ENCODE measurements around the gene COG4.

Gene COG4

DNA sequence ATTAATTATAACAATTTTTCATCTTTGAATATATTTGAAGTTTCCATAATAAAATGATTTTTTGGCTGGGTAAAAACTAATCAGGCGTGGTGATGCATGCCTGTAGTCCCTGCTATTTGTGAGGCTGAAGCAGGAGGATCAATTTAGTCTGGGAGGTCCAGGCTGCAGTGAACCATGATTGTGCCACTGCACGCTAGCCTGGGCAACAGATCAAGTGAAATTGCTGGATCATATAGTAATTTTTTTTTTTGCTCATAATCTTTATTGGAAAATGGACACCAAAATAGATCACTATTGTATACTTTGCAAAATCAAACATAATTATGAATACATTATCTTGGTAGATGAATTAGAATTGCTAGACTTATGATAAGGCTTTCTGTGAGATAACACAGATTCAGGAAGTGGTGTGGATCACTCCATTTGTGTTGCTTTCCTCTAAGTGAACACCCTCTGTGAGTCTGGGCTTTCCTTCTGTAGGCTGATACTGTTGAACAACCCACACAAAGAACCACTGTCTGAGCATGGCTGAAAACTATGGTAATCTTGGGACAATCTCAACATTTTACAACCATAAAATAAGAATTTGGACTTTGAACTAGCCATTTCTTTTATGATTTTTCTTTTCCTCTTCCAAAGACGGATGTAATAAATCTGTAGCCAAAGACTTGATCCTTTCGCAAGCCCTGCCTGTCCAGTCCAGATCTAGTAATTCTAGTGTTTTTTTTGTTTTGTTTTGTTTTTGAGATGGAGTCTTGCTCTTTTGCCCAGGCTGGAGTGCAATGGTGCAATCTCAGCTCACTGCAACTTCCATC lies 78.9 kb downstream of the COG4 start:
- H3K9me3 Mint-ChIP-seq, result no peaks in the 10 kb centered on the region
- no peak overlapping the region for H3K27ac Mint-ChIP-seq
- ATAC-seq (no peak), DNase-seq (no peak)
- H3K36me3 Mint-ChIP-seq (ENCODE audit: low read depth), result no peaks in the 10 kb centered on the region
- peaks cover 3% of the 10 kb centered on the region for H3K4me1 Mint-ChIP-seq
- H3K4me3 Mint-ChIP-seq, result no peak overlapping the region
- no peaks in the 10 kb centered on the region for H3K27me3 Mint-ChIP-seq

DNA sequence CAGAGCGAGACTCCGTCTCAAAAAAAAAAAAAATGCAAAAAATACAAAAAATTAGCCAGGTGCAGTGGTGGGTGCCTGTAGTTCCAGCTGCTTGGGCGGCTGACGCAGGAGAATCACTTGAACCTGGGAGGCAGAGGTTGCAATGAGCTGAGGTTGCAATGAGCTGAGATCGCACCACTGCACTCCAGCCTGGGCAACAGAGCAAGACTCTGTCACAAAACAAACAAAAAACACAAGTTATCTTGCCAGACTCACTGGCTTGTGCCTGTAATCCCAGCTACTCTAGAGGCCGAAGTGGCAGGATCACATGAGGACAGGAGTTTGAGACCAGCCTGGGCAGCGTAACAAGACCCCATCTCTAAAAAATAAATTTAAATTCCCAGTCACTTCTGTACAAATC lies 81.0 kb downstream of the COG4 start:
- Mint-ChIP-seq H3K4me3 (no peak overlapping the region), H3K4me1 (peaks cover 15% of the 10 kb centered on the region), H3K36me3 (ENCODE audit: low read depth) (no peaks in the 10 kb centered on the region), H3K9me3 (no peaks in the 10 kb centered on the region), H3K27ac (no peak overlapping the region), H3K27me3 (no peaks in the 10 kb centered on the region)
- no peak for ATAC-seq
- no peak for DNase-seq

DNA sequence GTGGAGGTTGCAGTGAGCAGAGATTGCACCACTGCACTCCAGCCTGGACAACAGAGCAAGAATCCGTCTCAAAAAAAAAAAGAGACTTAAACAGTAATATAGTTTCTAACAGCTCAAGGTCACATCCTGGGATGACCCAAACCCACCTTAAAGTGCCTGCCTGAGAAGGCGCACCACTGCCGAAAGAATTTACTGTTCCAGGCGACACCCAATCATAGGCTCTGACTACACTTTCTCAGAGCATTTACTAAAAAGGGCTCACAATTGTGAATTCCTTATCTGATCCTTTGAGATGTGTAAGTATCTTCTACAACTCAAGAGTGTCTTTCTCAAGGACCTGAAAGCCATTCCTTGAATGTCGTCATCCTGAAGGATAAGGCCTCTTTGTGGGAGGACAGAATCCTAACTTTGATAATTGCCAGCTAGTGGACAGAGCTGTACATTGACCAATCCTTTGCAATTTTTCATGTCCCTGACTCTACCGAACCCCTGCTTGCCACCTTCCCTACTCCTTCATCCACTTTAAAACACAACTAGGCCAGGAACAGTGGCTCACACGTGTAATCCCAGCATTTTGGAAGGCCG lies 81.9 kb downstream of the COG4 start:
- no peak overlapping the region for H3K4me3 Mint-ChIP-seq
- H3K4me1 Mint-ChIP-seq, result peaks cover 23% of the 10 kb centered on the region
- H3K36me3 Mint-ChIP-seq (ENCODE audit: low read depth), result no peaks in the 10 kb centered on the region
- no peak overlapping the region for H3K27ac Mint-ChIP-seq
- DNase-seq (no peak), ATAC-seq (no peak)
- H3K9me3 Mint-ChIP-seq, result no peaks in the 10 kb centered on the region
- no peaks in the 10 kb centered on the region for H3K27me3 Mint-ChIP-seq

DNA sequence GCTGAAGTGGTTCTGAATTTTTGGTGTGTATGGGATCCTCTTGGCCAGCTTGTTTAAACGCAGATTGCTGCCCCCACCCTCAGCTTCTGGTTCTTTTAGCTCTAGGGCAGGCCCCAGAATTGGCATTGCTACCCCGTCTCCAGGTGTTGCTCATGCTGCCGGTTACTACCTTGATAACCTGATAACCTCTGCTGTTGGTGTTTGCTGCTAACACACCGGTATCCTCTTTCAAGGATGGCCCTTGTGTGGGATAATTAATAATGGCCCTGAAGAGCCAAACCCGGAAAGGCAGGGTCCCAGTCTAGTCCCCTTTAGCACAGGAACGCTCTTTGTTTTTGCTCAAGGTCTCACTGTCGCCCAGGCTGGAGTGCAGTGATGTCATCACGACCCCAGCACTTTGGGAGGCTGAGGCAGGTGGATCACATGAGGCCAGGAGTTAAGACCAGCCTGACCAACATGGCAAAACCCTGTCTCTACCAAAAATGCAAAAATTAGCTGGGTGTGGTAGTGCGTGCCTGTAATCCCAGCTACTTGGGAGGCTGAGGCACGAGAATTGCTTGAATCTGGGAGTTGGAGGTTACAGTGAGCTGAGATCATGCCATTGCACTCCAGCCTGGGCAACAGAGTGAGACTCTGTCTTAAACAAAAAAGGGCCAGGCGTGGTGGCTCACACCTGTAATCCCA lies 83.2 kb downstream of the COG4 start:
- H3K4me1 Mint-ChIP-seq, result peaks cover 26% of the 10 kb centered on the region
- DNase-seq, result no peak
- no peaks in the 10 kb centered on the region for H3K9me3 Mint-ChIP-seq
- no peaks in the 10 kb centered on the region for H3K36me3 Mint-ChIP-seq (ENCODE audit: low read depth)
- no peak for ATAC-seq
- H3K27ac Mint-ChIP-seq, result no peak overlapping the region
- peak overlapping the region; percentile 95 for H3K4me3 Mint-ChIP-seq
- no peaks in the 10 kb centered on the region for H3K27me3 Mint-ChIP-seq

DNA sequence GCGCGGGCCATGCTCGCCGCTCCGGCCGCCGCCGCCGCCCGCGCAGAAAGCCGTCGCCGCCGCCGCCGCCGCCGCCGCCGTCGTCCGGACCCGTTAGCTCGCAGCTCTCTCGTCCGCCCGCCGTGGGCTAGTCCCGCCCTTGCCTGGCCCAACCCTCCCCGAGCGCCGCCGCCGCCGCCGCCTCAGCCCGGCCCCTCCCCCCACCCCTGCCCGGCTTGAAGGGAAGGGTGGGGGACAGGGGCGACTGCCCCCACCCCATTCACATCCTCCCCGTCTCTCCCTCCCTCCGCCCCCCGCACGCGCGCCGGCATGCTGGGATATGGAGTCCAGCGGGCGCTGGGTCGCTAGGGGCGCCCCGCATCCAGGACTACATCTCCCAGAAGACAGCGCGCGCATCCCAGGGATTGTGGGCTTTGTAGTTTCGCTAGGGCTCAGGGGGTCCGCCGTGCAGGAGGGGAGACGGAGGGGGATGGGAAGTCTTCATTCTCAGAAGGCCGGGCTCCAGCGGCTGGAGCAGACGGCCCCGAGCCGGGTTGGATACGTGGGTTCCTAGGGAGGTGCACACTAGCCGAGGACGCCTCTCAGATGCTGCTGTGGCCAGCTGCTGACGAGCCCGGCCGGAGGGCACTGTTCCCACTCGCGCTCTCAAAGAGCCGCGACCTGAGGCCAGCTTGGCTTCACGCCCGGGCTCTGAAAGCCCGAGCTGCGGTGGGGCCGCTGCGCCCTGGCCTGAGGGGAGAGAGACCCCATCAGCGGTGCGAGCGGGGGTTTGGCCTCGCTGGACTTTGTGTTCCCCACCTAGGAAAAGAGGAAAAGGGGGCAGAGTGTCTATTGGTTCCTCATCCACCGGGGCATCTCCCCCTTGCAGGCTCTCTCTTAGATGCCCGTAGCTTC lies 84.1 kb downstream of the COG4 start, which contains the start of gene ST3GAL2:
TSS of gene ST3GAL2 (minus strand) at position 132 of the 894 bp plus-strand sequence. CDS start 40,570 bp downstream, outside the sequence.
- peak; percentile 96 for ATAC-seq
- peaks cover 30% of the 10 kb centered on the region for H3K4me1 Mint-ChIP-seq
- H3K27me3 Mint-ChIP-seq, result no peaks in the 10 kb centered on the region

DNA sequence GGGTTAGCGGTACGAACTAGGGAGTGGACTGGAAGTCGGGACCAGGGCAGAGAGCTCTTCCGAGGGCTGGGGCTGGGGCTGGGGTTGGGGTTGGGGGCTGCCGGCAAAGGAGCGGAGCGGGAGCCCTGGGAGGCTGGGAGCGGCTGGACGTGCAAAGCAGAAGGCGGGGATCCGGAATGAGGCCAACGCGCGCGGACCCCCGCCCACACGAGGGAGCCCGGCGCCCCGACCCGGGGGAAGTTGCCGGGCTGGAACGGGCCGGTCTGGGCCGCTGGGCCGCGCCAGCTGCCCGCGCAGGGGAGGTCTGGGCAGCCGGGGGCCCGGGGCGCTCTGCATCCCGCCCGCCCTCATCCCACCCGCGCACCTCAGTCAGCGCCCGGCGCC lies 84.8 kb downstream of the COG4 start:
- DNase-seq, result no peak
- Mint-ChIP-seq H3K9me3 (no peaks in the 10 kb centered on the region), H3K36me3 (ENCODE audit: low read depth) (peaks cover 3% of the 10 kb centered on the region), H3K4me3 (peak overlapping the region; percentile 95), H3K27me3 (no peaks in the 10 kb centered on the region), H3K27ac (peak overlapping the region; percentile 89), H3K4me1 (peaks cover 36% of the 10 kb centered on the region)
- ATAC-seq, result no peak

More for the DNA sequence above, 84.1 kb downstream of the COG4 start, which contains the start of gene ST3GAL2:
- peak; percentile 92 for DNase-seq
- H3K27ac Mint-ChIP-seq, result peak within 1 kb of the TSS; percentile 89
- no peaks in the 10 kb centered on the region for H3K36me3 Mint-ChIP-seq (ENCODE audit: low read depth)
- peak within 1 kb of the TSS; percentile 95 for H3K4me3 Mint-ChIP-seq
- no peaks in the 10 kb centered on the region for H3K9me3 Mint-ChIP-seq

DNA sequence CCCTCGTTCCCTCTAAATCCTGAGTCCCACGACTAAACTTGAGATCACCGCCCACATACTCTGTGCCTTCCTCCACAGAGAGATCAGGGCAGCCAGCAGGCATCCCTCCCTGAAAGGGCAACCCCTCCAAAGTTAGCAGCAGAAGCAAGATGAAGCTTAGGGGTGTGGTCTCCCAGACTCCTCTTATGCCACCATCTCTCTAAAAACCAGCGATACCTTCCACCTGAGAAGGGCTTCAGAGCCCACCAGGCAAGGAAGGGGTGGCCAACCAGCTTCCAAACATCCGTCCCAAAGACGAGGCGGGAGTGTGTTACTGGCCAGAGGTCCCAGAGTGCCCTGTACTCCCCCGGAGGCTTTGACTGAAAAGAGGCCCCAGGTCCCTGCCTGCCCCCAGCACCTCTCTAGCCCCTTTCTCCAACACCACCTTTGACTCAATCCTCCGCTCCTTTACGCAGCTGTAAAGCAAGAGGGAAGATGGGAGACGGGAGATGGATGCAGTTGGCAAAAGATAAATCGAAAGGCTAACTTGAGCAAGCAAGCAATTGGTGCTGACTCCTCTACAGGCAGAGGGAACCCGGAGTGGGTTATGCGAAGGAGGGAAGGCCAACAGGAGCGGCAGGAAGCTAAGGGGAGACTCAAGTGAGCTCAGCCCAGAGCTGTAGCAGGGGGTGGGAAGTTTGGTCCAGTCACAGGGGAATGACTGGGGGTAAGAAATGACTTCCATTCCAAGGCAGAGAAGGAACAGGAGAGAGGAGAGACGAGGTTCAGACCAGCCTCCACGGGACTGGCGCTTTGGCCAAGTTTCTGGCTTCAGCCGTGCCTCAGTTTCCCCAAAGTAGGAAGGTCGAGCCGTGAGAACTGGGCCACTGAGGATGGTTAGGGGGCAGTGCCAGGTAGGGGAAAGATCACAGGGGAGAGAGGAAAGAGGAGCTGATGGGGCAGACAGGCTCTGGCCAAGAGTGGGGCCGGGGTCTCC lies 85.5 kb downstream of the COG4 start:
- DNase-seq, result no peak
- H3K36me3 Mint-ChIP-seq (ENCODE audit: low read depth), result peaks cover 3% of the 10 kb centered on the region

DNA sequence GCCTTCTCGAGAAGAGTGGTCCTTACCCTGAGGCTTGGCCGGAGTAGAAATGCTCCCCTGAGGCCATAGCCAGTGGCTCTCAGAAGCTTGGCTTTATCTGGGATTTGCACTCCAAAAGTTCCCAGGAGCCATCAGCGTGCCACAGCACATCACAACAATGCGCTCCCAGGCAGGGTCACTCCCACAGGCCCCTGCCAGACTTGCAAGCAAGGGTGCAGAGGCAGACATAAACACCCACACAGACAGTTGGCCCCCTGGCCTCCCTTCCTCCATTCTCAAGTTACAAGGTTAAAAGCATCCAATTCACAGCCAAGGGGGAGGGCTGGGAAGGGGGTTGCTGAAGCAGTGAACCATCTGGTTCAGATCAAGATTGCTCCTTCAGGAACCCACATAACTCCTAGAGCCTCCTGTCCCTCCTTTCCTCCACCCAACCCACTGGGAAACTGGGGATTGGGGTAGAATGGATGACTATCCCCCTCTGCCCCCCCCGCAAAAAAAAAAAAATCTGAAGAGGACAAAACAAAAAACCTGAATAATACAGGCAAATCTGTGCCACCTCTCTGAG lies 86.3 kb downstream of the COG4 start:
- Mint-ChIP-seq H3K4me1 (peaks cover 49% of the 10 kb centered on the region), H3K36me3 (ENCODE audit: low read depth) (peaks cover 3% of the 10 kb centered on the region), H3K4me3 (peak overlapping the region; percentile 95), H3K27me3 (no peaks in the 10 kb centered on the region), H3K9me3 (no peaks in the 10 kb centered on the region), H3K27ac (peak overlapping the region; percentile 16)
- no peak for ATAC-seq
- DNase-seq, result no peak

More for the DNA sequence above, 85.5 kb downstream of the COG4 start:
- H3K27me3 Mint-ChIP-seq, result no peaks in the 10 kb centered on the region
- H3K27ac Mint-ChIP-seq, result peak overlapping the region; percentile 89
- no peaks in the 10 kb centered on the region for H3K9me3 Mint-ChIP-seq
- ATAC-seq, result peak; percentile 13
- peak overlapping the region; percentile 95 for H3K4me3 Mint-ChIP-seq
- H3K4me1 Mint-ChIP-seq, result peaks cover 41% of the 10 kb centered on the region

DNA sequence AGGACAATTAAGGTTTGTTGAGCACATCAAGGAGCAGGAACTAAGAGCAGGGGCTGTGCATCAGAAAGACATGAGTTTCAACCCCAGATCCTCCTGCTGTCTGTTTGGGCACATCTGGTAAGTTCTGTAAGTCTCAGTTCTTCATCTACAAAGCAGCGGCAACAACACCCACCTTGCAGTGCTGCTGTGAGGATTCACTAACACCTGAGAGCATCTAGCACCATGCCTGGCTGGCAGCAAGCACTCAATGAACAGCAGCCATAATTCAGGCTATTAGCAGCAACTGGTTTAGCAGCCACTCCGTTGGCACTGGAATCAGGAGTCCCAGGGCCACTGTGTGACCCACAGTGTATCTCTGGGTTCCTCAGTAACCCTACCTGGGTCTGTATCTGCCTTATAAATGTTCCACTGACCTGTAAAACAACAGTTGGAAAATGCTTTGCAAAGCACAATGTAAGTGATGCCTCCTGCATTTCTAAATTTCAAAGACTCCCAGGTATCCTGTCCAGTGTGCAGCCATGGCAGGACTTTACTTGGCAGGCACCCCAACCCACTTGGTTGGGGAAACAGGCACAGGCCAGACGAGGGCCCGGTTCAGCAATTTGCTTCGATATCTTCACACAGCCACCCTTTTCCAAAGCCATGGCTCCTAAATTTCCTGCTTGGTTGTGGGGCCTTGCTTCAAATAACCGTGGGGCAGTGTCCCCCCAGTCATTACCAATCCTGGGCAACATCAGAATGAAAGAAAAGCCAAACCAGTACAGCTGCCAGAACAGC lies 88.7 kb downstream of the COG4 start:
- peaks cover 3% of the 10 kb centered on the region for H3K36me3 Mint-ChIP-seq (ENCODE audit: low read depth)
- DNase-seq, result no peak
- no peak for ATAC-seq
- no peak overlapping the region for H3K4me3 Mint-ChIP-seq
- no peak overlapping the region for H3K27ac Mint-ChIP-seq
- no peaks in the 10 kb centered on the region for H3K27me3 Mint-ChIP-seq
- H3K9me3 Mint-ChIP-seq, result no peaks in the 10 kb centered on the region
- peaks cover 69% of the 10 kb centered on the region for H3K4me1 Mint-ChIP-seq

DNA sequence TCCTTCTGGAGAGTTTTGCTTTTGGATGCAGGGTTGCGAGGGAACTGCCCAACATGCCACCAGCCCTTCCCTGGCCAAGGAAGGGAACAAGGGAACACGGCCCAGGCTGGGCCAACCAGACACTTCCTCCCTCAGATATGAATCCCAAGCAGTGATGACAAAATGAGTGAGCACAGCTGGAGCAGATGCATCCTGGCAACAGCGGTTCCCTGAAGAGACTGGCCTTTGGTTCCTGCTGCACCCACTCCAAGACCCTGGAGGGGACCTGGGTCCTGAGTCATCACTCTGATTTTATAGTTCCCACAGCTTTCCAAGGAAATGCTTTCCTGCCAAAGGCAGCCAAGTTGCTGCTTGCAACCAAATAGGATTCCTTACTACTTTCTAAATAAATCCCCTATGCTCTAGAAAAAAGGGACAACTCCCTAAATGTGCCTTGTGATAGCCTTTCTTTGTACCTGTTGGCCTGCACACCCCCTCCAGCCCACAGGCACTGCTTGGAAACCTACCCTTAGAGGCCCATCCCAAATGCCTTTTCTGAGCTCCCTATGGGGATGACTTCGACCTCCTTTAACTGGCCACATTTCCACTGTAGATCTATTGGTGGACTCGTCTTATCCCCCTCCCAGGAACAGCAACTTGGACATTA lies 89.8 kb downstream of the COG4 start:
- H3K27me3 Mint-ChIP-seq, result no peaks in the 10 kb centered on the region
- H3K4me1 Mint-ChIP-seq, result peaks cover 74% of the 10 kb centered on the region
- H3K4me3 Mint-ChIP-seq, result no peak overlapping the region
- DNase-seq (no peak), ATAC-seq (no peak)
- H3K36me3 Mint-ChIP-seq (ENCODE audit: low read depth), result peaks cover 5% of the 10 kb centered on the region
- H3K27ac Mint-ChIP-seq, result no peak overlapping the region
- no peaks in the 10 kb centered on the region for H3K9me3 Mint-ChIP-seq

DNA sequence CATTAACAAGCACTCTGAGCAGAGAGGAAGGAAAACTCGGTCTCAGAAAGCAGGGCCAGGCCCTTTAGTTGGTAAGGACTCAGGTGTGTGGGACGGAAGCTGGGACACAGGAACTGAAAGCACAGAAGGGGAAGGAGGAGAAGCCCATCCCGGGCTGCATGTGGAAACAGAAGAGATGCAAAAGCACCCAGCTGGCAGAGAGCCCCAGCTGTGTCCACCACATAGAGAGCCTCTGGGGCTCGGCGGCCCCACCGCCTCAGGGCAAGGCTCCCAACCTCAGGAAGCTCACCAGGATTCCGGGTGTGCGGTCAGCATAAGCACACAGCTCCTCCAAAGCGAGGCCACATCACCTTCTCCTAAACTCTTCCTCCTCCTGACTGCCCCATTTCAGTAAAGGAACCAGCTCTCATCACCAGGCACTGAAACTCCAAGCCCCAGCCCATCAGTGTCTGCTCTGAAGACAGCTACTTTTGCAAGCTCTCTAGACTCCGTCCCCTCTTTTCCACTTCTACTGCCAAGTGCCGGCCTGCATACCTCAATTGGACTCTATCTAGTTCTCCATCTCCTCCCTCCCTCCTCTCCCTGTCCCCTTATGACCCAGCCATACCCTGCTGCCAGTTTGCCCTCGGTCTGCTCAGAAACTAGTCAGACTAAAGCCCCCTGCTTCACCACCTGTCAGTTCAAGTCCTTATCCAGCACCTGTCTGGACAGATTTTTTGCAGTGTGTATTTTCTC lies 90.5 kb downstream of the COG4 start:
- H3K36me3 Mint-ChIP-seq (ENCODE audit: low read depth), result peaks cover 5% of the 10 kb centered on the region
- peak overlapping the region; percentile 33 for H3K27ac Mint-ChIP-seq
- peaks cover 77% of the 10 kb centered on the region for H3K4me1 Mint-ChIP-seq
- ATAC-seq (no peak), DNase-seq (no peak)
- H3K9me3 Mint-ChIP-seq, result no peaks in the 10 kb centered on the region
- no peak overlapping the region for H3K4me3 Mint-ChIP-seq
- no peaks in the 10 kb centered on the region for H3K27me3 Mint-ChIP-seq

DNA sequence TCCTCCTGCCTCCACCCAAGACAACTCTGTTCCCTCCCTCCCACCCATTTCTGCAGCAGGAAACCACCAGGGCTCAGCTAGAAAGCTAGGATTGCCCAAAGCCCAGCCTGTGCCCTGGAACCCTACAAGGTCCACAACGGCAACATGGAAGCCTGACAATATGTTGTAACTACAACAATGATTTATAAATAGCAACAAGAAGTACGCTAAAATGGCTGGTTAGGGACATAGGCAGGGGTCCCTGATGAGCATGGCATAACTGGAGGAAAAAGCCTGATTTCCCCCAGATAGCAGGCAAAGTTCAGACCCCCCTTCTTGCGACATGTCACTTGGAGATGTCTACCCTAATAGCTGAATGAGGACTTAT lies 91.0 kb downstream of the COG4 start:
- H3K36me3 Mint-ChIP-seq (ENCODE audit: low read depth), result peaks cover 7% of the 10 kb centered on the region
- no peak overlapping the region for H3K4me3 Mint-ChIP-seq
- no peaks in the 10 kb centered on the region for H3K27me3 Mint-ChIP-seq
- DNase-seq (no peak), ATAC-seq (no peak)
- H3K27ac Mint-ChIP-seq, result peak overlapping the region; percentile 33
- no peaks in the 10 kb centered on the region for H3K9me3 Mint-ChIP-seq
- H3K4me1 Mint-ChIP-seq, result peaks cover 76% of the 10 kb centered on the region
